HepG2 (cell line): ENCODE results near the gene ZFP36L2. TPM values are rescaled to one million over a fixed set of nuclear protein-coding genes. Genes with fewer than 3 reads are reported as not detected.
A peak's percentile ranks its signal among the peaks of the same experiment; 100 is the strongest.

Experiments
- FOSL2 ChIP-seq: sonication (generic); formaldehyde crosslinking; IDR thresholded peaks from 2 replicates; pipeline ENCODE4 v1.4.0; 2020; ENCODE audit warnings: missing genetic modification reagents
- FOXJ3 ChIP-seq: sonication (generic); formaldehyde crosslinking; IDR thresholded peaks from 2 replicates; pipeline ENCODE4 v1.4.0; 2020; ENCODE audit warnings: missing genetic modification reagents, mild to moderate bottlenecking, borderline replicate concordance
- MAFF ChIP-seq: IDR thresholded peaks from 2 replicates; pipeline ENCODE4 v1.6.1; 2011; ENCODE audit warnings: low read depth, low read length, improper control_type of control experiment
- MBD4 ChIP-seq: IDR thresholded peaks from 2 replicates; pipeline ENCODE4 v1.6.1; 2012; ENCODE audit warnings: low read length, inconsistent platforms, borderline replicate concordance
- MED8 ChIP-seq: sonication (generic); formaldehyde crosslinking; IDR thresholded peaks from 2 replicates; pipeline ENCODE4 v1.8.1; 2023; ENCODE audit warnings: mild to moderate bottlenecking, missing genetic modification reagents; ENCODE audit not compliant: insufficient replicate concordance
- SRSF4 ChIP-seq: fragments of 200-400 bp; formaldehyde crosslinking; IDR thresholded peaks from one replicate; pipeline ENCODE4 v1.6.1; 2018; ENCODE audit warnings: mild to moderate bottlenecking, low read depth, low read length, moderate library complexity; ENCODE audit not compliant: poor library complexity, severe bottlenecking
- TBL1XR1 ChIP-seq: fragments of 150-350 bp; IDR thresholded peaks from 2 replicates; pipeline ENCODE4 v1.6.1; 2014; ENCODE audit warnings: borderline replicate concordance, low read length; ENCODE audit not compliant: partially characterized antibody
- ZNF207 ChIP-seq: fragments of 450-650 bp; IDR thresholded peaks from 2 replicates; pipeline ENCODE4 v1.6.1; 2016; ENCODE audit warnings: antibody characterized with exemption, borderline replicate concordance
- ZNF678 ChIP-seq: sonication (generic); formaldehyde crosslinking; IDR thresholded peaks from 2 replicates; pipeline ENCODE4 v1.4.0; 2020; ENCODE audit warnings: mild to moderate bottlenecking, missing genetic modification reagents
- ZNF773 ChIP-seq: sonication (generic); formaldehyde crosslinking; IDR thresholded peaks from 2 replicates; pipeline ENCODE4 v1.4.0; 2020; ENCODE audit warnings: missing genetic modification reagents, borderline replicate concordance
- polyA plus RNA-seq, 8 experiments: library from polyadenylated mRNA; depleted of rRNA in 3 of 8; stranded (reverse) in 7 of 8; unstranded in 1 of 8; fragments of >200 nt; fragmentation: Illumina TruSeq in 4 of 8; extraction: Trizol in 4 of 8; gene quantifications; 2 replicates each; pipeline versions ENCODE4 v1.2.1 to v1.2.3, GENCODE V29; 2011 to 2016; ENCODE audit warnings: low read depth in 4 of 8, missing spikeins in 1 of 8, mixed read lengths in 1 of 8; ENCODE audit not compliant: insufficient read depth in 1 of 8
- total RNA-seq, 5 experiments: library from RNA; depleted of rRNA; stranded (reverse); fragments of >200 nt; fragmentation: Illumina TruSeq; extraction: Trizol; gene quantifications; 2 replicates each; pipeline ENCODE4 v1.2.3, GENCODE V29; 2016; ENCODE audit warnings: low read depth in 1 of 5
- TF ChIP-seq, protein P1 (sequence below): sonication (generic); formaldehyde crosslinking; IDR thresholded peaks from 2 replicates; pipeline ENCODE4 v1.5.0; 2020; ENCODE audit warnings: missing genetic modification reagents, mild to moderate bottlenecking, borderline replicate concordance
- TF ChIP-seq, protein P2 (sequence below), 2 experiments: fragments of 450-650 bp in 1 of 2; sonication (generic) in 1 of 2; formaldehyde crosslinking in 1 of 2; IDR thresholded peaks; 2 replicates each; pipeline versions ENCODE4 v1.6.1 to v1.8.0; 2016 to 2022; ENCODE audit warnings: antibody characterized with exemption in 1 of 2, mild to moderate bottlenecking in 1 of 2, missing genetic modification reagents in 1 of 2

Gene ZFP36L2
- total and polyA plus RNA-seq, 2 of the 13 experiments (the other 11 are each of a cell fraction or from before 2014, with no cell fraction given) = 11.2 to 21.8 TPM

DNA sequence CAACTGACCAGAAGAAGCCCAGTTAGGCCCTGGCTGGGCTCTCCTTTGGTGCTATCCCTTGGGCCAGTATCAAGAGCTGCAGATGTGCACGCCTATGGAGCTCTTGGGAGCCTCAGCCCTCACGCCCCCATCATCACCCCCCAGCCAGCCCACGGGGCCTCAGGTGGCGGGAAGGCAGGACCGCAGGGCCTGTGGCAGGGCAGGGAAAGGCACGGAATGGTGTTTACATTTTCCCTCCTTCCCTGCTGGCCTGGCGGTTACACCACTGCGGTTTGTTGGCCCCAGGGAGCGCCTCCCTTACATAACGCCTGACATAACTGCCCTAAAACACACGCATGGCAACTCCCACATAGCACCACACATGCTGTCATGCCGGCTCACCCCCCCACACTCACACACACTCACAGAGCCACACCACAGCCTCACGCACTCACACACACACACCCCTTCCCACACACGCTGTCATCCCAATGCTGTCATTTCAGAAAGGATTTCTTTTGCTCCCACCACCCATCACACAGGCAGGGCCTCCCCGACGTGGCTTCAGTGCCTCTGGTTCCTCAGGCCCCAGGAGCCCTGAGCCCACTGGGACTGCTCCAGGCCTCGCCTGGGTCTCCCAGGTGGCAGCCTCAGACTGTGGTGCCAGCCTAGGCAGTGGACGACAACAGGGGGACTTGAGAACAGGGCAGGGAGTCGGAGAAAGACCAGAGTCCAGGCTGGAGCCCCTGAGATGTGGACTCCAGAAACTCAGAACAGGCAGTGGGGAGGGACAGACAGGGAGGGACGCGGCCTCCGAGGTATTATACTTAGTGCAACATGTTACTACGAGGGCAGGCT lies 15.7 kb downstream of the ZFP36L2 start (continued):
- TF ChIP-seq, protein P1, sequence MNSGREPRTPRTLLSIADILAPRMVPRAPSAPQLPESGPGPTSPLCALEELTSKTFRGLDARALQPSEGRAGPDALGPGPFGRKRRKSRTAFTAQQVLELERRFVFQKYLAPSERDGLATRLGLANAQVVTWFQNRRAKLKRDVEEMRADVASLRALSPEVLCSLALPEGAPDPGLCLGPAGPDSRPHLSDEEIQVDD = peak; percentile 41; the same call in 1 of the 2 replicates
- no peak for TF ChIP-seq SRSF4
- no peak for TF ChIP-seq MED8 (CRISPR knock-in tag)
- TF ChIP-seq MAFF = no peak
- no peak for TF ChIP-seq ZNF207
- TF ChIP-seq ZNF678 (CRISPR knock-in tag) = peak; percentile 43; the same call in 1 of the 2 replicates
- peak; percentile 72 for TF ChIP-seq FOSL2 (CRISPR knock-in tag)
- no peak for TF ChIP-seq MBD4
- TF ChIP-seq ZNF773 (CRISPR knock-in tag) = 0 out of 2 replicates have a peak, but pooled peaks have one; percentile 61
- TF ChIP-seq, protein P2, sequence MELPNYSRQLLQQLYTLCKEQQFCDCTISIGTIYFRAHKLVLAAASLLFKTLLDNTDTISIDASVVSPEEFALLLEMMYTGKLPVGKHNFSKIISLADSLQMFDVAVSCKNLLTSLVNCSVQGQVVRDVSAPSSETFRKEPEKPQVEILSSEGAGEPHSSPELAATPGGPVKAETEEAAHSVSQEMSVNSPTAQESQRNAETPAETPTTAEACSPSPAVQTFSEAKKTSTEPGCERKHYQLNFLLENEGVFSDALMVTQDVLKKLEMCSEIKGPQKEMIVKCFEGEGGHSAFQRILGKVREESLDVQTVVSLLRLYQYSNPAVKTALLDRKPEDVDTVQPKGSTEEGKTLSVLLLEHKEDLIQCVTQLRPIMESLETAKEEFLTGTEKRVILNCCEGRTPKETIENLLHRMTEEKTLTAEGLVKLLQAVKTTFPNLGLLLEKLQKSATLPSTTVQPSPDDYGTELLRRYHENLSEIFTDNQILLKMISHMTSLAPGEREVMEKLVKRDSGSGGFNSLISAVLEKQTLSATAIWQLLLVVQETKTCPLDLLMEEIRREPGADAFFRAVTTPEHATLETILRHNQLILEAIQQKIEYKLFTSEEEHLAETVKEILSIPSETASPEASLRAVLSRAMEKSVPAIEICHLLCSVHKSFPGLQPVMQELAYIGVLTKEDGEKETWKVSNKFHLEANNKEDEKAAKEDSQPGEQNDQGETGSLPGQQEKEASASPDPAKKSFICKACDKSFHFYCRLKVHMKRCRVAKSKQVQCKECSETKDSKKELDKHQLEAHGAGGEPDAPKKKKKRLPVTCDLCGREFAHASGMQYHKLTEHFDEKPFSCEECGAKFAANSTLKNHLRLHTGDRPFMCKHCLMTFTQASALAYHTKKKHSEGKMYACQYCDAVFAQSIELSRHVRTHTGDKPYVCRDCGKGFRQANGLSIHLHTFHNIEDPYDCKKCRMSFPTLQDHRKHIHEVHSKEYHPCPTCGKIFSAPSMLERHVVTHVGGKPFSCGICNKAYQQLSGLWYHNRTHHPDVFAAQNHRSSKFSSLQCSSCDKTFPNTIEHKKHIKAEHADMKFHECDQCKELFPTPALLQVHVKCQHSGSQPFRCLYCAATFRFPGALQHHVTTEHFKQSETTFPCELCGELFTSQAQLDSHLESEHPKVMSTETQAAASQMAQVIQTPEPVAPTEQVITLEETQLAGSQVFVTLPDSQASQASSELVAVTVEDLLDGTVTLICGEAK (IDR thresholded peaks at IDR 0.05) = no peak
- TF ChIP-seq, protein P2 (CRISPR knock-in tag; IDR thresholded peaks at IDR 0.05) = peak; percentile 85
- peak; percentile 83 for TF ChIP-seq TBL1XR1
- TF ChIP-seq FOXJ3 (CRISPR knock-in tag) = peak; percentile 85
